Hepatic stellate cell (primary cell): Measurements from ENCODE around the gene SHROOM2.
A peak's percentile ranks its signal among the peaks of the same experiment; 100 is the strongest.

ENCODE experiments used
- DNase-seq: peaks from one replicate; pipeline ENCODE4 v3.0.0; 2011; ENCODE audit warnings: low spot score

SHROOM2 gene

GRCh38 chrX:9942086-9942485 is 155.9 kb downstream of the SHROOM2 start:
- no peak for DNase-seq

- no peak for DNase-seq
These were observed 157.2 kb downstream of the SHROOM2 start for GRCh38 chrX:9943420-9943819.

GRCh38 chrX:9947131-9947794 is 161.0 kb downstream of the SHROOM2 start:
- no peak for DNase-seq

- DNase-seq: no peak
These were observed 162.2 kb downstream of the SHROOM2 start for GRCh38 chrX:9948406-9948805.

GRCh38 chrX:9952300-9952699 is 166.1 kb downstream of the SHROOM2 start:
- DNase-seq: no peak

- no peak for DNase-seq
These were observed 167.2 kb downstream of the SHROOM2 start for GRCh38 chrX:9953396-9953795.

GRCh38 chrX:9955506-9955905 is 169.3 kb downstream of the SHROOM2 start:
- DNase-seq: peak; percentile 77

GRCh38 chrX:9957743-9958142 is 171.5 kb downstream of the SHROOM2 start:
- DNase-seq: no peak

GRCh38 chrX:9958183-9958582 is 172.0 kb downstream of the SHROOM2 start:
- DNase-seq: no peak

GRCh38 chrX:9961750-9962149 is 175.5 kb downstream of the SHROOM2 start:
- no peak for DNase-seq

GRCh38 chrX:9966775-9967408 is 180.7 kb downstream of the SHROOM2 start, which contains the start of gene CLDN34:
CLDN34 (plus strand) TSS chrX:9967358; CDS start chrX:9967358, 0 bp downstream.
- peak; percentile 21 for DNase-seq

- no peak for DNase-seq
These were observed 191.4 kb downstream of the SHROOM2 start for GRCh38 chrX:9977635-9978034.

GRCh38 chrX:9980401-9980800 is 194.2 kb downstream of the SHROOM2 start:
- DNase-seq: no peak

GRCh38 chrX:9980927-9981326 is 194.7 kb downstream of the SHROOM2 start:
- no peak for DNase-seq

GRCh38 chrX:9983441-9983840 is 197.2 kb downstream of the SHROOM2 start:
- no peak for DNase-seq

GRCh38 chrX:9983846-9984245 is 197.6 kb downstream of the SHROOM2 start:
- no peak for DNase-seq

GRCh38 chrX:9988762-9989161 is 202.5 kb downstream of the SHROOM2 start:
- peak; percentile 13 for DNase-seq

GRCh38 chrX:9992061-9992460 is 205.8 kb downstream of the SHROOM2 start:
- no peak for DNase-seq

GRCh38 chrX:9992724-9993123 is 206.5 kb downstream of the SHROOM2 start:
- no peak for DNase-seq

- DNase-seq: peak; percentile 80
These were observed 209.7 kb downstream of the SHROOM2 start for GRCh38 chrX:9995855-9996339.

GRCh38 chrX:9997041-9997440 is 210.8 kb downstream of the SHROOM2 start:
- DNase-seq: no peak

- DNase-seq: no peak
These were observed 211.3 kb downstream of the SHROOM2 start for GRCh38 chrX:9997524-9997923.
